Endothelial cell of umbilical vein (primary cell): ENCODE measurements around the gene FBXO24. TPM values are rescaled to one million over a fixed set of nuclear protein-coding genes. Genes with fewer than 3 reads are reported as not detected.

Experiments used
- BruUV-seq: library from RNA; stranded (reverse); fragments of 400-500 nt; replicated peaks from 2 replicates; lab custom pipeline; 2021; lab: Mats Ljungman, UMichigan
- CTCF ChIA-PET: fragments of 300-600, 350-600 bp; sonication (Branson Sonifier 250); formaldehyde crosslinking; loops from one replicate; lab custom pipeline; 2021; ENCODE audit warnings: antibody characterized with exemption, inconsistent platforms; lab: Charles Lee
- POLR2A ChIA-PET: fragments of 300-600, 350-600 bp; sonication (Branson Sonifier 250); formaldehyde crosslinking; loops from one replicate; lab custom pipeline; 2021; ENCODE audit warnings: antibody characterized with exemption, inconsistent platforms; lab: Charles Lee
- DNase-seq: peaks from one replicate; pipeline ENCODE4 v3.0.0-alpha.2; 2011; ENCODE audit warnings: low read depth, low spot score
- FAIRE-seq: peaks from 2 replicates; lab custom pipeline; 2011; peaks lifted over from hg19 to GRCh38; lab: Jason Lieb, UNC
- H2AFZ ChIP-seq: 2 replicates; pipeline ENCODE4 v1.6.0; 2012; ENCODE audit warnings: low read depth, low read length, control low read depth, inconsistent platforms
- H3K27ac ChIP-seq: 2 replicates; pipeline ENCODE4 v1.5.1; 2011; ENCODE audit warnings: low read depth, mild to moderate bottlenecking, control low read depth, low read length, moderate library complexity; ENCODE audit not compliant: insufficient read depth
- H3K27me3 ChIP-seq, 2 experiments: 2 replicates each; pipeline versions ENCODE4 v1.6.0 to v1.6.1; 2011; ENCODE audit warnings: low read length in 2 of 2, mixed read lengths in 1 of 2; ENCODE audit not compliant: control insufficient read depth in 2 of 2, insufficient read depth in 2 of 2
- H3K36me3 ChIP-seq, 2 experiments: 2 replicates in 1 of 2; 3 replicates in 1 of 2; pipeline ENCODE4 v1.5.1; 2011; ENCODE audit warnings: low read length in 2 of 2, mild to moderate bottlenecking in 1 of 2, moderate library complexity in 1 of 2; ENCODE audit not compliant: control insufficient read depth in 2 of 2, insufficient read depth in 2 of 2; ENCODE audit errors: extremely low read depth in 1 of 2
- H3K4me1 ChIP-seq: 3 replicates; pipeline ENCODE4 v1.5.1; 2011; ENCODE audit warnings: mild to moderate bottlenecking, low read length; ENCODE audit not compliant: control insufficient read depth, insufficient read depth; ENCODE audit errors: extremely low read depth
- H3K4me2 ChIP-seq: 2 replicates; pipeline ENCODE4 v1.6.1; 2011; ENCODE audit warnings: low read length, control low read depth, mixed read lengths; ENCODE audit not compliant: insufficient read depth
- H3K4me3 ChIP-seq, 3 experiments: fragments of 200-600 bp in 1 of 3; sonication (generic), shearing (Covaris generic) in 1 of 3; replicated peaks in 1 of 3; 2 replicates each; pipeline ENCODE4 v1.5.1; 2011 to 2016; ENCODE audit warnings: control low read depth in 3 of 3, low read length in 3 of 3, mild to moderate bottlenecking in 2 of 3, inconsistent platforms in 1 of 3, low read depth in 1 of 3, moderate library complexity in 1 of 3; ENCODE audit not compliant: insufficient read depth in 1 of 3
- H3K79me2 ChIP-seq: 2 replicates; pipeline ENCODE4 v1.6.0; 2012; ENCODE audit warnings: low read length, inconsistent platforms; ENCODE audit not compliant: control insufficient read depth, insufficient read depth
- H3K9ac ChIP-seq: replicated peaks from 2 replicates; pipeline ENCODE3; 2011; ENCODE audit warnings: low read length, control low read depth; ENCODE audit not compliant: insufficient read depth; ENCODE audit errors: extremely low read depth
- H3K9me1 ChIP-seq: replicated peaks from 3 replicates; pipeline ENCODE4 v1.6.0; 2011; ENCODE audit warnings: mild to moderate bottlenecking, low read length; ENCODE audit not compliant: control insufficient read depth, insufficient read depth; ENCODE audit errors: extremely low read depth
- H3K9me3 ChIP-seq: replicated peaks from 2 replicates; pipeline ENCODE4 v1.5.1; 2012; ENCODE audit warnings: low read length, inconsistent platforms; ENCODE audit not compliant: control insufficient read depth, insufficient read depth
- H4K20me1 ChIP-seq: replicated peaks from 2 replicates; pipeline ENCODE3; 2011; ENCODE audit warnings: mild to moderate bottlenecking, low read length; ENCODE audit not compliant: control insufficient read depth, insufficient read depth; ENCODE audit errors: extremely low read depth
- CTCF ChIP-seq, 2 donors: IDR thresholded peaks; 1 replicate in 1 of 2; 2 replicates in 1 of 2; pipeline ENCODE4 v1.5.1; 2011; ENCODE audit warnings: low read length in 2 of 2, mild to moderate bottlenecking in 2 of 2, moderate library complexity in 2 of 2, control low read depth in 1 of 2, inconsistent platforms in 1 of 2, low read depth in 1 of 2; ENCODE audit not compliant: insufficient read depth in 1 of 2; ENCODE audit errors: extremely low read depth in 1 of 2
- EZH2 ChIP-seq: IDR thresholded peaks from 2 replicates; pipeline ENCODE4 v1.6.1; 2012; ENCODE audit warnings: borderline replicate concordance, low read depth, mild to moderate bottlenecking, moderate library complexity, low read length, inconsistent platforms; ENCODE audit not compliant: severe bottlenecking
- FOS ChIP-seq: IDR thresholded peaks from 2 replicates; pipeline ENCODE4 v1.6.1; 2011; ENCODE audit warnings: mild to moderate bottlenecking, low read length, moderate library complexity, borderline replicate concordance; ENCODE audit not compliant: insufficient read depth
- GATA2 ChIP-seq: IDR thresholded peaks from 2 replicates; pipeline ENCODE4 v1.7.0; 2011; ENCODE audit warnings: low read depth, mild to moderate bottlenecking, moderate library complexity, mixed read lengths, low read length; ENCODE audit not compliant: insufficient read length, insufficient read depth
- JUN ChIP-seq: IDR thresholded peaks from 2 replicates; pipeline ENCODE4 v1.6.1; 2011; ENCODE audit warnings: borderline replicate concordance, low read depth; ENCODE audit not compliant: insufficient read length, insufficient read depth
- MYC ChIP-seq: IDR thresholded peaks from one replicate; pipeline ENCODE4 v1.6.1; 2011; ENCODE audit warnings: mild to moderate bottlenecking, low read depth, low read length
- POLR2A ChIP-seq: IDR thresholded peaks from 2 replicates; pipeline ENCODE4 v1.6.1; 2012; ENCODE audit warnings: low read depth, mild to moderate bottlenecking, control low read depth, low read length
- POLR2AphosphoS5 ChIP-seq: IDR thresholded peaks from 2 replicates; pipeline ENCODE4 v1.6.1; 2012; ENCODE audit warnings: low read depth, mild to moderate bottlenecking, control low read depth, low read length, moderate library complexity; ENCODE audit not compliant: insufficient read depth
- dilution Hi-C: fragments of 300-500 bp; cut with MboI; formaldehyde crosslinking; loops from one replicate; pipeline ENCODE4 v1.15.0; 2019; ENCODE audit warnings: low sequenced_read_pairs; ENCODE audit not compliant: extremely low pct_ligation_motif_present
- intact Hi-C: fragments of 100-400 bp; cut with micrococcal nuclease; formaldehyde crosslinking; loops from one replicate; pipeline ENCODE4 v1.10.0; 2022
- polyA plus RNA-seq, 4 experiments: library from polyadenylated mRNA; depleted of rRNA in 3 of 4; stranded (reverse) in 3 of 4; unstranded in 1 of 4; fragments of >200 nt; gene quantifications; 2 replicates each; pipeline versions ENCODE4 v1.2.1 to v1.2.3, GENCODE V29; 2011 to 2012; ENCODE audit warnings: missing spikeins in 1 of 4
- total RNA-seq: library from RNA; stranded (reverse); gene quantifications from 2 replicates; pipeline ENCODE4 v1.2.3, GENCODE V29; 2021
- TF ChIP-seq, protein P1 (sequence below): IDR thresholded peaks from 2 replicates; pipeline ENCODE4 v1.6.1; 2011; ENCODE audit not compliant: insufficient read depth, insufficient read length

Gene FBXO24
- total and polyA plus RNA-seq, 2 donors (not counting 3 experiments of a cell fraction or from before 2014, with no cell fraction given): 0.37 to 0.38 TPM

DNA sequence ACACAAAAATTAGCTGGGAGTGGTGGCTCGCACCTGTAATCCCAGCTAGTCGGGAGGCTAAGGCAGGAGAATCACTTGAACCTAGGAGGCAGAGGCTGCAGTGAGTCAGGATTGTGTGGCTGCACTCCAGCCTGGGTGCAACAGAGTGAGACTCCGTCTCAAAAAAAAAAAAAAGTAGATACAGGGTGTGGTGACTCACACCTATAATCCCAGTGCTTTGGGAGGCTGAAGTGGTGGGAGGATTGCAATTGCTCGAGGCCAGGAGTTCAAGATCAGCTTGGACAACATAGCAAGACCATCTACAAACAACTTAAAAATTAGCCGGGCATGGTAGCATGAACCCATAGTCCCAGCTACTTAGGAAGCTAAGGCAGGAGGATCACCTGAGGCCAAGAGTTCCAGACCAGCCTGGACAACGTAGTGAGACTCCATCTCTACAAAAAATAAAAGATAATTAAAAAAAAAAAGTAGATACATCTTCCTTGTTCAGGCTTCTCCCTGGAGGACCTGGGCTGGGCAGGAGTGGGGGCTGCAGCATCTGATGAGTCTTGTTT is 28.3 kb downstream of the FBXO24 start:
- no peak overlapping the region for H3K9ac ChIP-seq
- TF ChIP-seq POLR2AphosphoS5 (no peak), MYC (no peak), CTCF (IDR thresholded peaks at IDR 0.05; ENCODE audit: extremely low read depth in 1 of 2, insufficient read depth in 1 of 2, low read depth in 1 of 2, low read length in 2 of 2) (no peak), GATA2 (no peak), POLR2A (no peak), JUN (no peak), FOS (no peak), EZH2 (no peak)
- TF ChIP-seq, protein P1, sequence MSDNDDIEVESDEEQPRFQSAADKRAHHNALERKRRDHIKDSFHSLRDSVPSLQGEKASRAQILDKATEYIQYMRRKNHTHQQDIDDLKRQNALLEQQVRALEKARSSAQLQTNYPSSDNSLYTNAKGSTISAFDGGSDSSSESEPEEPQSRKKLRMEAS: no peak
- H3K9me3 ChIP-seq: no peaks in the 10 kb centered on the region
- no peak overlapping the region for H3K27ac ChIP-seq
- no peak overlapping the region for H2AFZ ChIP-seq
- H3K4me3 ChIP-seq: no peak overlapping the region
- H3K27me3 ChIP-seq: no peaks in the 10 kb centered on the region
- intact Hi-C loops (no loop called here), dilution Hi-C loops (no loop called here)
- FAIRE-seq: no peak
- BruUV-seq: no TSS peak
- H3K9me1 ChIP-seq: no peaks in the 10 kb centered on the region
- H3K79me2 ChIP-seq: no peaks in the 10 kb centered on the region
- H4K20me1 ChIP-seq: no peaks in the 10 kb centered on the region
- no peak for DNase-seq
- no peaks in the 10 kb centered on the region for H3K36me3 ChIP-seq
- ChIA-PET POLR2A (no interaction called here), CTCF (interaction anchor here (1.0 to 3.6 kb wide), 3 partner anchors 15 to 55 kb away, joined by 4 to 21 read pairs (median 9); no protein-coding TSS in a partner anchor)
- no peak overlapping the region for H3K4me2 ChIP-seq
- peaks cover 9% of the 10 kb centered on the region for H3K4me1 ChIP-seq
